Thoracic aorta (tissue), 2 donors: ENCODE results near the gene CASQ1. TPM values are rescaled to one million over a fixed set of nuclear protein-coding genes. Genes with fewer than 3 reads are reported as not detected.

ENCODE experiments used
- ATAC-seq: fragments of 150-250 bp; one replicate; pipeline ENCODE4 v1.8.0; 2017; ENCODE audit warnings: low read depth; ENCODE audit not compliant: insufficient number of reproducible peaks, low FRiP score
- DNase-seq: peaks from one replicate; pipeline ENCODE4 v3.0.0-alpha.2; 2020; ENCODE audit warnings: low spot score
- H3K27ac ChIP-seq, 2 donors: fragments of 200-600 bp; sonication (generic); 1 replicate in 1 of 2; 2 replicates in 1 of 2; pipeline ENCODE4 v1.5.1; 2016; ENCODE audit warnings: mild to moderate bottlenecking in 2 of 2, moderate library complexity in 2 of 2
- H3K27me3 ChIP-seq: fragments of 200-600 bp; sonication (generic); replicated peaks from 2 replicates; pipeline ENCODE4 v1.6.0; 2016; ENCODE audit warnings: mild to moderate bottlenecking; ENCODE audit not compliant: insufficient read depth
- H3K36me3 ChIP-seq: fragments of 200-600 bp; sonication (generic); one replicate; pipeline ENCODE4 v1.5.1; 2016
- H3K4me1 ChIP-seq, 2 donors: fragments of 200-600 bp; sonication (generic); 1 replicate in 1 of 2; 2 replicates in 1 of 2; pipeline versions ENCODE4 v1.5.1 to v1.6.0; 2016; ENCODE audit warnings: low read depth in 2 of 2, mild to moderate bottlenecking in 1 of 2; ENCODE audit not compliant: control insufficient read depth in 1 of 2
- H3K4me3 ChIP-seq: fragments of 200-600 bp; sonication (generic); 2 replicates; pipeline ENCODE4 v1.5.1; 2016; ENCODE audit warnings: mild to moderate bottlenecking
- H3K9me3 ChIP-seq: fragments of 200-600 bp; sonication (generic); 2 replicates; pipeline ENCODE4 v1.5.1; 2016
- CTCF ChIP-seq: fragments of 200-600 bp; sonication (generic); IDR thresholded peaks from one replicate; pipeline ENCODE4 v1.5.1; 2019; ENCODE audit warnings: antibody characterized with exemption
- total RNA-seq, 2 donors: library from RNA; depleted of rRNA; stranded (reverse); fragments of >200 nt; gene quantifications; one replicate each; pipeline versions ENCODE4 v1.1.0 to v1.2.3, GENCODE V29; 2016

CASQ1 gene
- total RNA-seq, 2 donors from 2014 or later: 6.0 to 10.7 TPM

- H3K4me1 ChIP-seq: no peaks in the 10 kb centered on the region
- no peak for TF ChIP-seq CTCF
- H3K36me3 ChIP-seq: no peaks in the 10 kb centered on the region
- no peak overlapping the region for H3K4me3 ChIP-seq
- no peak overlapping the region for H3K27ac ChIP-seq
- H3K9me3 ChIP-seq: no peaks in the 10 kb centered on the region
- no peak for DNase-seq
- no peaks in the 10 kb centered on the region for H3K27me3 ChIP-seq
- ATAC-seq: no peak
Measured at GRCh38 chr1:160171980-160172379, 18.4 kb upstream of the CASQ1 start.

- Histone ChIP-seq H3K4me1 (no peaks in the 10 kb centered on the region), H3K9me3 (no peaks in the 10 kb centered on the region), H3K4me3 (no peak overlapping the region), H3K27me3 (no peaks in the 10 kb centered on the region), H3K36me3 (no peaks in the 10 kb centered on the region), H3K27ac (no peak overlapping the region)
- no peak for ATAC-seq
- no peak for TF ChIP-seq CTCF
- no peak for DNase-seq
Measured at GRCh38 chr1:160177231-160177630, 13.1 kb upstream of the CASQ1 start.

DNA sequence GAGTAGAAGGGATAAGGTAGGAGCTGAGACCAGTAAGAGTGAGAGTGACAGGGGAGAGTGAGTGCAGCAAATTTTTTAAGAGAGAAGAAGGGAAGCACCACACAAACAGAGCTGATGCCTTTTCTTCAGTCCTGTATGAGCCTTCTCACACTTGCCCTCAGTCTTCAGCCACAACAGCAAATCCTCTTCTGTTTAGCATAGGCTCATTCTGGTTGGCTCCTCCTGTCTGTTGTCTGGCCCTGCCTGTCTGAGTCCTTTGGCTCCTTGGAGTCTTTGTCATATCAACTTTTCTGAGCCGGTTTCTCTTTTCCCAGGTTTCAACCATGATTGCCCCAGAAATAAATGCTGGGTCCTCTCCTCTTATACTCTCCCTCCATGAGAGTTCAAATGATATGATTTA is 12.7 kb upstream of the CASQ1 start:
- no peak for TF ChIP-seq CTCF
- Histone ChIP-seq H3K9me3 (no peaks in the 10 kb centered on the region), H3K4me1 (no peaks in the 10 kb centered on the region), H3K27ac (no peak overlapping the region), H3K4me3 (no peak overlapping the region), H3K27me3 (no peaks in the 10 kb centered on the region), H3K36me3 (no peaks in the 10 kb centered on the region)
- ATAC-seq: no peak
- no peak for DNase-seq

- Histone ChIP-seq H3K27ac (no peak overlapping the region), H3K4me1 (no peaks in the 10 kb centered on the region), H3K36me3 (no peaks in the 10 kb centered on the region), H3K27me3 (no peaks in the 10 kb centered on the region), H3K4me3 (no peak overlapping the region), H3K9me3 (no peaks in the 10 kb centered on the region)
- ATAC-seq: no peak
- no peak for DNase-seq
- no peak for TF ChIP-seq CTCF
Measured at GRCh38 chr1:160178731-160179130, 11.6 kb upstream of the CASQ1 start.

GRCh38 chr1:160179336-160179735 is 11.0 kb upstream of the CASQ1 start:
- H3K36me3 ChIP-seq: no peaks in the 10 kb centered on the region
- no peaks in the 10 kb centered on the region for H3K27me3 ChIP-seq
- no peak for DNase-seq
- no peaks in the 10 kb centered on the region for H3K4me1 ChIP-seq
- H3K27ac ChIP-seq: no peak overlapping the region
- H3K4me3 ChIP-seq: no peak overlapping the region
- TF ChIP-seq CTCF: no peak
- H3K9me3 ChIP-seq: no peaks in the 10 kb centered on the region
- ATAC-seq: no peak
